ENCODE measurements around the gene COG5.
A peak's percentile ranks its signal among the peaks of the same experiment; 100 is the strongest.

The COG5 gene

GRCh38 chr7:107207459-107207858 is 356.3 kb downstream of the COG5 start:
- Histone ChIP-seq H3K36me3 (ENCODE audit: control insufficient read depth, insufficient read depth, low read length) (no peaks in the 10 kb centered on the region), H3K27me3 (ENCODE audit: control insufficient read depth, insufficient read depth, low read length) (no peaks in the 10 kb centered on the region), H3K4me1 (peaks cover 31% of the 10 kb centered on the region), H2AFZ (no peak overlapping the region), H3K9me3 (ENCODE audit: control insufficient read depth, low read length) (no peaks in the 10 kb centered on the region), H3K4me2 (ENCODE audit: low read length) (no peak overlapping the region), H3K9ac (no peak overlapping the region), H3K4me3 (ENCODE audit: low read depth, low read length) (no peak overlapping the region), H3K27ac (peak overlapping the region; percentile 82), H3K79me2 (no peaks in the 10 kb centered on the region)
- TF ChIP-seq, protein P1, sequence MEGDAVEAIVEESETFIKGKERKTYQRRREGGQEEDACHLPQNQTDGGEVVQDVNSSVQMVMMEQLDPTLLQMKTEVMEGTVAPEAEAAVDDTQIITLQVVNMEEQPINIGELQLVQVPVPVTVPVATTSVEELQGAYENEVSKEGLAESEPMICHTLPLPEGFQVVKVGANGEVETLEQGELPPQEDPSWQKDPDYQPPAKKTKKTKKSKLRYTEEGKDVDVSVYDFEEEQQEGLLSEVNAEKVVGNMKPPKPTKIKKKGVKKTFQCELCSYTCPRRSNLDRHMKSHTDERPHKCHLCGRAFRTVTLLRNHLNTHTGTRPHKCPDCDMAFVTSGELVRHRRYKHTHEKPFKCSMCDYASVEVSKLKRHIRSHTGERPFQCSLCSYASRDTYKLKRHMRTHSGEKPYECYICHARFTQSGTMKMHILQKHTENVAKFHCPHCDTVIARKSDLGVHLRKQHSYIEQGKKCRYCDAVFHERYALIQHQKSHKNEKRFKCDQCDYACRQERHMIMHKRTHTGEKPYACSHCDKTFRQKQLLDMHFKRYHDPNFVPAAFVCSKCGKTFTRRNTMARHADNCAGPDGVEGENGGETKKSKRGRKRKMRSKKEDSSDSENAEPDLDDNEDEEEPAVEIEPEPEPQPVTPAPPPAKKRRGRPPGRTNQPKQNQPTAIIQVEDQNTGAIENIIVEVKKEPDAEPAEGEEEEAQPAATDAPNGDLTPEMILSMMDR (IDR thresholded peaks at IDR 0.05) = no peak

GRCh38 chr7:107206706-107207105 is 357.0 kb downstream of the COG5 start:
- Histone ChIP-seq H2AFZ (no peak overlapping the region), H3K36me3 (ENCODE audit: control insufficient read depth, insufficient read depth, low read length) (no peaks in the 10 kb centered on the region), H3K27ac (peak overlapping the region; percentile 82), H3K9me3 (ENCODE audit: control insufficient read depth, low read length) (no peaks in the 10 kb centered on the region), H3K9ac (no peak overlapping the region), H3K27me3 (ENCODE audit: control insufficient read depth, insufficient read depth, low read length) (no peaks in the 10 kb centered on the region), H3K4me1 (peaks cover 31% of the 10 kb centered on the region), H3K79me2 (no peaks in the 10 kb centered on the region), H3K4me3 (ENCODE audit: low read depth, low read length) (no peak overlapping the region), H3K4me2 (ENCODE audit: low read length) (no peak overlapping the region)
- TF ChIP-seq, protein P1 (IDR thresholded peaks at IDR 0.05) = no peak

DNA sequence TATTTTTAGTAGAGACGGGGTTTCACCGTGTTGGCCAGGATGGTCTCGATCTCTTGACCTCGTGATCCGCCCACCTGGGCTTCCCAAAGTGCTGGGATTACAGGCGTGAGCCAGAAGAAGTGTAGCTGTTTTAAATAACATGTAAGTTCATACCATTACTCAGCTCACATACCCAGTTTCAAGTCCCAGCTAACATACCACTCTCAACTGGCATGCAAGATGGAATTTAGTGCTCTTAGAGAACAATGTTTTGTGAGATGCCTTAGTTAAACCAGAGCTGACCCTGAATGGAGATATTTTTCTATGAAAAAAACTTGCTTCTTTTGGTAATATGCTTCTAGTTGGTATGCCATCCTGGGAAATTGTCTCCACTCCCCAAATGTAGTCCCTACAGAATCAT is 357.6 kb downstream of the COG5 start:
- Histone ChIP-seq H3K4me1 (peaks cover 31% of the 10 kb centered on the region), H3K4me2 (ENCODE audit: low read length) (no peak overlapping the region), H3K27ac (no peak overlapping the region), H3K36me3 (ENCODE audit: control insufficient read depth, insufficient read depth, low read length) (no peaks in the 10 kb centered on the region), H2AFZ (no peak overlapping the region), H3K4me3 (ENCODE audit: low read depth, low read length) (no peak overlapping the region), H3K9me3 (ENCODE audit: control insufficient read depth, low read length) (no peaks in the 10 kb centered on the region), H3K27me3 (ENCODE audit: control insufficient read depth, insufficient read depth, low read length) (no peaks in the 10 kb centered on the region), H3K9ac (no peak overlapping the region), H3K79me2 (no peaks in the 10 kb centered on the region)
- TF ChIP-seq, protein P1 (IDR thresholded peaks at IDR 0.05) = no peak

DNA sequence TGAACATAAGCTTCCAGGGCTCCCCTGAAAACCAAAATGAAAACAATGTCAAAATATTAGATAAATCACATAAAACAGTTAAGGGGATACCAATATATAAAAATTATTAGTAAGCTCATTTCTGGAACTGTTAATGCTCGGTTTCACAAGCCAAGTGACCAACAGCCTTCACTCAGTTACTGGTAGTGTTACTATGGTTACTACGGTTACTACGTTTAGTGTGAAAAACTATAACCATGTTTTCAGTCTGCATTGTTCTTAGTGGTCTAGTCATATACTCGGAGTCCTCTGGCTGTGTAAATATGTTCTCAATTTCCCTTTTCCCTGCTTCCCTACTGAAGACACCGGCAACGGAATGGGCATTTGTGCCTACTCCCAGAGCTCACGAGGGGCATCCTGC is 360.1 kb downstream of the COG5 start:
- H2AFZ ChIP-seq = no peak overlapping the region
- H3K9me3 ChIP-seq (ENCODE audit: control insufficient read depth, low read length) = no peaks in the 10 kb centered on the region
- no peak overlapping the region for H3K4me3 ChIP-seq (ENCODE audit: low read depth, low read length)
- peaks cover 17% of the 10 kb centered on the region for H3K4me1 ChIP-seq
- H3K36me3 ChIP-seq (ENCODE audit: control insufficient read depth, insufficient read depth, low read length) = no peaks in the 10 kb centered on the region
- H3K79me2 ChIP-seq = no peaks in the 10 kb centered on the region
- no peak overlapping the region for H3K27ac ChIP-seq
- H3K9ac ChIP-seq = no peak overlapping the region
- TF ChIP-seq, protein P1 (IDR thresholded peaks at IDR 0.05) = no peak
- no peaks in the 10 kb centered on the region for H3K27me3 ChIP-seq (ENCODE audit: control insufficient read depth, insufficient read depth, low read length)
- no peak overlapping the region for H3K4me2 ChIP-seq (ENCODE audit: low read length)

GRCh38 chr7:107201795-107202450 is 361.8 kb downstream of the COG5 start:
- Histone ChIP-seq H3K4me1 (peaks cover 3% of the 10 kb centered on the region), H2AFZ (no peak overlapping the region), H3K9ac (no peak overlapping the region), H3K4me3 (ENCODE audit: low read depth, low read length) (no peak overlapping the region), H3K9me3 (ENCODE audit: control insufficient read depth, low read length) (no peaks in the 10 kb centered on the region), H3K27ac (no peak overlapping the region), H3K79me2 (no peaks in the 10 kb centered on the region), H3K27me3 (ENCODE audit: control insufficient read depth, insufficient read depth, low read length) (no peaks in the 10 kb centered on the region), H3K4me2 (ENCODE audit: low read length) (no peak overlapping the region), H3K36me3 (ENCODE audit: control insufficient read depth, insufficient read depth, low read length) (no peaks in the 10 kb centered on the region)
- TF ChIP-seq, protein P1 (IDR thresholded peaks at IDR 0.05) = peak; percentile 57

Data from parathyroid adenoma (tissue), 2 donors.